ENCODE measurements around the gene ACOT8. TPM values are rescaled to one million over a fixed set of nuclear protein-coding genes. Genes with fewer than 3 reads are reported as not detected.
A peak's percentile ranks its signal among the peaks of the same experiment; 100 is the strongest.

Gene ACOT8
- total and polyA plus RNA-seq, 9 of the 15 experiments (the other 6 are each of a cell fraction or from before 2014, with no cell fraction given): 8.2 to 46.7 (median 20.7) TPM

DNA sequence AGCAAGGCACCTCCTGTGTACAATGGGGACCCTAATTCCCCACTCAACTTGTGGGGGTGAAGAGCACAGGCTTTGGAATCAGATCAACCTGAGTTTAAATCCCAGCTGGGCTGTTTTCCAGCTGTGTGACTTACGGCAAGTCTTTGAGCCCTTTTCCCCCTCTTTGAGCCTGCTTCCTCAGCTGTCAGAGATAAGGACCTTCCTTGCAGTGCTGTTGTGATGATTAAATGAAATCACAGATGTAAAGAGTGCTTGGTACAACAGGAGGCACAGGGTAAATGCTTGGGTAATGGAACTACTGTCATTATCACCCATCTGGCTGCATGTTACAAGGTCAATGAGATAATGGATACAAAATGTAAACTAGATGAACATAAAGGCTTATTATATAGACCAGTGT is 20.4 kb downstream of the ACOT8 start (continued):
- TF ChIP-seq ZNF740 (CRISPR knock-in tag; IDR thresholded peaks at IDR 0.05) (no peak), ZNF740 (tag; IDR thresholded peaks at IDR 0.05) (no peak), GATA2 (CRISPR knock-in tag; IDR thresholded peaks at IDR 0.05) (peak; percentile 62), ZC3H4 (CRISPR knock-in tag; IDR thresholded peaks at IDR 0.05; ENCODE audit: borderline replicate concordance) (no peak), NCOR1 (IDR thresholded peaks at IDR 0.05) (peak; percentile 71), ATF6 (CRISPR knock-in tag; IDR thresholded peaks at IDR 0.05) (no peak), TCFL5 (CRISPR knock-in tag; conservative IDR thresholded peaks at IDR 0.05) (no peak), NFIC (IDR thresholded peaks at IDR 0.05) (peak; percentile 73), E2F1 (CRISPR knock-in tag; IDR thresholded peaks at IDR 0.05) (no peak), GATAD2B (IDR thresholded peaks at IDR 0.05; ENCODE audit: borderline replicate concordance) (no peak), STAT5B (CRISPR knock-in tag; IDR thresholded peaks at IDR 0.05) (no peak), DPF2 (IDR thresholded peaks at IDR 0.05) (peak; percentile 48; the same call in 1 of the 2 replicates), CSDE1 (IDR thresholded peaks at IDR 0.05) (no peak)
- TF ChIP-seq, protein P1, sequence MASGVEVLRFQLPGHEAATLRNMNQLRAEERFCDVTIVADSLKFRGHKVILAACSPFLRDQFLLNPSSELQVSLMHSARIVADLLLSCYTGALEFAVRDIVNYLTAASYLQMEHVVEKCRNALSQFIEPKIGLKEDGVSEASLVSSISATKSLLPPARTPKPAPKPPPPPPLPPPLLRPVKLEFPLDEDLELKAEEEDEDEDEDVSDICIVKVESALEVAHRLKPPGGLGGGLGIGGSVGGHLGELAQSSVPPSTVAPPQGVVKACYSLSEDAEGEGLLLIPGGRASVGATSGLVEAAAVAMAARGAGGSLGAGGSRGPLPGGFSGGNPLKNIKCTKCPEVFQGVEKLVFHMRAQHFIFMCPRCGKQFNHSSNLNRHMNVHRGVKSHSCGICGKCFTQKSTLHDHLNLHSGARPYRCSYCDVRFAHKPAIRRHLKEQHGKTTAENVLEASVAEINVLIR (CRISPR knock-in tag; IDR thresholded peaks at IDR 0.05): no peak
- TF ChIP-seq, protein P2, sequence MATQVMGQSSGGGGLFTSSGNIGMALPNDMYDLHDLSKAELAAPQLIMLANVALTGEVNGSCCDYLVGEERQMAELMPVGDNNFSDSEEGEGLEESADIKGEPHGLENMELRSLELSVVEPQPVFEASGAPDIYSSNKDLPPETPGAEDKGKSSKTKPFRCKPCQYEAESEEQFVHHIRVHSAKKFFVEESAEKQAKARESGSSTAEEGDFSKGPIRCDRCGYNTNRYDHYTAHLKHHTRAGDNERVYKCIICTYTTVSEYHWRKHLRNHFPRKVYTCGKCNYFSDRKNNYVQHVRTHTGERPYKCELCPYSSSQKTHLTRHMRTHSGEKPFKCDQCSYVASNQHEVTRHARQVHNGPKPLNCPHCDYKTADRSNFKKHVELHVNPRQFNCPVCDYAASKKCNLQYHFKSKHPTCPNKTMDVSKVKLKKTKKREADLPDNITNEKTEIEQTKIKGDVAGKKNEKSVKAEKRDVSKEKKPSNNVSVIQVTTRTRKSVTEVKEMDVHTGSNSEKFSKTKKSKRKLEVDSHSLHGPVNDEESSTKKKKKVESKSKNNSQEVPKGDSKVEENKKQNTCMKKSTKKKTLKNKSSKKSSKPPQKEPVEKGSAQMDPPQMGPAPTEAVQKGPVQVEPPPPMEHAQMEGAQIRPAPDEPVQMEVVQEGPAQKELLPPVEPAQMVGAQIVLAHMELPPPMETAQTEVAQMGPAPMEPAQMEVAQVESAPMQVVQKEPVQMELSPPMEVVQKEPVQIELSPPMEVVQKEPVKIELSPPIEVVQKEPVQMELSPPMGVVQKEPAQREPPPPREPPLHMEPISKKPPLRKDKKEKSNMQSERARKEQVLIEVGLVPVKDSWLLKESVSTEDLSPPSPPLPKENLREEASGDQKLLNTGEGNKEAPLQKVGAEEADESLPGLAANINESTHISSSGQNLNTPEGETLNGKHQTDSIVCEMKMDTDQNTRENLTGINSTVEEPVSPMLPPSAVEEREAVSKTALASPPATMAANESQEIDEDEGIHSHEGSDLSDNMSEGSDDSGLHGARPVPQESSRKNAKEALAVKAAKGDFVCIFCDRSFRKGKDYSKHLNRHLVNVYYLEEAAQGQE (IDR thresholded peaks at IDR 0.05; ENCODE audit: borderline replicate concordance): no peak
- TF ChIP-seq, protein P2 (CRISPR knock-in tag; IDR thresholded peaks at IDR 0.05; ENCODE audit: low read depth): no peak

Measured in K562 (cell line).